ENCODE measurements around the gene FBXO28. TPM values are rescaled to one million over a fixed set of nuclear protein-coding genes. Genes with fewer than 3 reads are reported as not detected.

FBXO28 gene
- total RNA-seq, 1 experiment from 2014 or later, result 97.6 TPM

GRCh38 chr1:224067207-224067606, 46.7 kb upstream of the FBXO28 start:
- TSS peak; percentile 97 for BruUV-seq (replicated peaks)
- no peaks in the 10 kb centered on the region for H3K36me3 Mint-ChIP-seq (ENCODE audit: insufficient read depth, unreplicated experiment)

GRCh38 chr1:224067621-224068457, 46.1 kb upstream of the FBXO28 start:
- no peak overlapping the region for H3K27ac Mint-ChIP-seq (ENCODE audit: low read depth, unreplicated experiment)

More at GRCh38 chr1:224067207-224067606, 46.7 kb upstream of the FBXO28 start:
- ChIA-PET CTCF (interaction anchor here (0.7 to 7.2 kb wide), 6 partner anchors 8 to 102 kb away, joined by 3 to 64 read pairs (median 6); no protein-coding TSS in a partner anchor), POLR2A (interaction anchor here (0.6 to 3.7 kb wide), 10 partner anchors 9 to 1331 kb away, joined by 3 to 11 read pairs (median 4); no protein-coding TSS in a partner anchor)
- intact Hi-C loops (cut with micrococcal nuclease), result no loop called here
- DNase-seq (ENCODE audit: unreplicated experiment), result no peak
- Mint-ChIP-seq H3K9me3 (ENCODE audit: unreplicated experiment) (no peaks in the 10 kb centered on the region), H3K27me3 (ENCODE audit: insufficient read depth, unreplicated experiment) (no peaks in the 10 kb centered on the region), H3K4me3 (ENCODE audit: unreplicated experiment) (no peak overlapping the region), H3K27ac (ENCODE audit: low read depth, unreplicated experiment) (no peak overlapping the region), H3K4me1 (ENCODE audit: insufficient read depth, unreplicated experiment) (peaks cover 17% of the 10 kb centered on the region)
- TF ChIP-seq CTCF (IDR thresholded peaks at IDR 0.05; ENCODE audit: unreplicated experiment), result no peak

GRCh38 chr1:224068458-224069072, 45.3 kb upstream of the FBXO28 start:
- H3K27me3 Mint-ChIP-seq (ENCODE audit: insufficient read depth, unreplicated experiment), result no peaks in the 10 kb centered on the region
- intact Hi-C loops (cut with micrococcal nuclease), result no loop called here
- H3K4me3 Mint-ChIP-seq (ENCODE audit: unreplicated experiment), result no peak overlapping the region
- H3K36me3 Mint-ChIP-seq (ENCODE audit: insufficient read depth, unreplicated experiment), result no peaks in the 10 kb centered on the region
- no peak for DNase-seq (ENCODE audit: unreplicated experiment)
- ChIA-PET CTCF (interaction anchor here (0.8 to 7.2 kb wide), 4 partner anchors 10 to 38 kb away, joined by 3 to 64 read pairs (median 6); no protein-coding TSS in a partner anchor), POLR2A (interaction anchor here (0.7 to 3.7 kb wide), 6 partner anchors 9 to 569 kb away, joined by 3 to 11 read pairs (median 4); no protein-coding TSS in a partner anchor)
- H3K27ac Mint-ChIP-seq (ENCODE audit: low read depth, unreplicated experiment), result no peak overlapping the region
- BruUV-seq (replicated peaks), result no TSS peak
- no peaks in the 10 kb centered on the region for H3K9me3 Mint-ChIP-seq (ENCODE audit: unreplicated experiment)
- TF ChIP-seq CTCF (IDR thresholded peaks at IDR 0.05; ENCODE audit: unreplicated experiment), result no peak
- peaks cover 17% of the 10 kb centered on the region for H3K4me1 Mint-ChIP-seq (ENCODE audit: insufficient read depth, unreplicated experiment)

More at GRCh38 chr1:224067621-224068457, 46.1 kb upstream of the FBXO28 start:
- ChIA-PET POLR2A (interaction anchor here (0.6 to 3.7 kb wide), 11 partner anchors 9 to 1331 kb away, joined by 3 to 11 read pairs (median 4); no protein-coding TSS in a partner anchor), CTCF (interaction anchor here (0.7 to 7.2 kb wide), 8 partner anchors 9 to 101 kb away, joined by 3 to 64 read pairs (median 4); no protein-coding TSS in a partner anchor)
- Mint-ChIP-seq H3K9me3 (ENCODE audit: unreplicated experiment) (no peaks in the 10 kb centered on the region), H3K4me3 (ENCODE audit: unreplicated experiment) (no peak overlapping the region), H3K4me1 (ENCODE audit: insufficient read depth, unreplicated experiment) (peaks cover 17% of the 10 kb centered on the region), H3K27me3 (ENCODE audit: insufficient read depth, unreplicated experiment) (no peaks in the 10 kb centered on the region), H3K36me3 (ENCODE audit: insufficient read depth, unreplicated experiment) (no peaks in the 10 kb centered on the region)
- intact Hi-C loops (cut with micrococcal nuclease), result no loop called here
- DNase-seq (ENCODE audit: unreplicated experiment), result peak; percentile 78
- TSS peak; percentile 74 for BruUV-seq (replicated peaks)
- no peak for TF ChIP-seq CTCF (IDR thresholded peaks at IDR 0.05; ENCODE audit: unreplicated experiment)

GRCh38 chr1:224069138-224069537, 44.8 kb upstream of the FBXO28 start:
- no peaks in the 10 kb centered on the region for H3K27me3 Mint-ChIP-seq (ENCODE audit: insufficient read depth, unreplicated experiment)
- POLR2A ChIA-PET, result interaction anchor here (0.9 kb wide), 1 partner anchor 16 kb away, joined by 4 read pairs; no protein-coding TSS in a partner anchor

More at GRCh38 chr1:224069138-224069537, 44.8 kb upstream of the FBXO28 start:
- Mint-ChIP-seq H3K4me1 (ENCODE audit: insufficient read depth, unreplicated experiment) (peaks cover 17% of the 10 kb centered on the region), H3K4me3 (ENCODE audit: unreplicated experiment) (no peak overlapping the region), H3K27ac (ENCODE audit: low read depth, unreplicated experiment) (no peak overlapping the region), H3K9me3 (ENCODE audit: unreplicated experiment) (no peaks in the 10 kb centered on the region), H3K36me3 (ENCODE audit: insufficient read depth, unreplicated experiment) (no peaks in the 10 kb centered on the region)
- CTCF ChIA-PET, result interaction anchor here (2.2 to 7.2 kb wide), 2 partner anchors 10 to 18 kb away, joined by 8 to 64 read pairs; no protein-coding TSS in a partner anchor
- no peak for TF ChIP-seq CTCF (IDR thresholded peaks at IDR 0.05; ENCODE audit: unreplicated experiment)
- intact Hi-C loops (cut with micrococcal nuclease), result no loop called here
- no TSS peak for BruUV-seq (replicated peaks)
- DNase-seq (ENCODE audit: unreplicated experiment), result no peak
